HG02981 (cell line): ENCODE data around the gene DTWD2.
"Not testable (repeated sequence)": the region's sequence is repeated elsewhere in the genome, so short reads cannot be mapped to it uniquely, and the experiment has no call there.

Experiments used
- ATAC-seq: cut with Tn5 transposase; IDR thresholded peaks from one replicate; pipeline ENCODE4 v1.9.1; 2021; ENCODE audit warnings: mild to moderate bottlenecking, moderate library complexity; ENCODE audit not compliant: unreplicated experiment

The DTWD2 gene

DNA sequence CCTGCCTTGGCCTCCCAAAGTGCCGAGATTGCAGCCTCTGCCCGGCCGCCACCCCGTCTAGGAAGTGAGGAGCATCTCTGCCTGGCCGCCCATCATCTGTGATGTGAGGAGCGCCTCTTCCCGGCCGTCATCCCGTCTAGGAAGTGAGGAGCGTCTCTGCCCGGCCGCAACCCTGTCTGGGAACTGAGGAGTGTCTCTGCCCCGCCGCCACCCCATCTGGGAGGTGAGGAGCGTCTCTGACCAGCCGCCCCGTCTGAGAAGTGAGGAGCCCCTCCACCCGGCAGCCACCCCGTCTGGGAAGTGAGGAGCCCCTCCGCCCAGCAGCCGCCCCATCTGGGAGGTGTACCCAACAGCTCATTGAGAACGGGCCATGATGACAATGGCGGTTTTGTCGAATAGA lies 10.5 kb upstream of the DTWD2 start:
- ATAC-seq, result not testable (repeated sequence)

- ATAC-seq, result no peak
Observed at GRCh38 chr5:118996098-118996497, 7.8 kb upstream of the DTWD2 start.

- no peak for ATAC-seq
Observed at GRCh38 chr5:118994595-118994994, 6.2 kb upstream of the DTWD2 start.

GRCh38 chr5:118993118-118993517 lies 4.8 kb upstream of the DTWD2 start:
- not testable (repeated sequence) for ATAC-seq

- ATAC-seq, result not testable (repeated sequence)
Observed at GRCh38 chr5:118992055-118992454, 3.7 kb upstream of the DTWD2 start.

DNA sequence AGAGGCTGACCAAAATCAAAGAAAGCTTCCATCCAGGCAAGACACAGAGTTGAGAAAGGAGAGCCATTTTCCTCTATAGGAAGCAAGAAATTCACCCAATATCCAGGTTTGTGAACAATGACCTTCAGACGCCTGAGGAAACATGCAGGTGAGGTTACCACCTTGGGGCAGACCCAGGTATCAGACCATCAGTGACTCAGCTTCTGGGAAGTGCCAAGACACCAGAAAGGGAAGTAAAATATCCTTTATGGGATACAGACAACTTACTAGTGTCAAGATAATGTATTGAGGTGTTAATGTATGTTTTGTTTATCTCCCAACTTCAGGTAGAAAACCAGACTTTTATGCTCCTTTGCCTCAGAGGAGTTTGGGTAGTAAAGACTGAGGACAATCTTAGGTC lies 2.2 kb upstream of the DTWD2 start:
- ATAC-seq, result no peak

- ATAC-seq, result no peak
Observed at GRCh38 chr5:118989816-118990215, 1.5 kb upstream of the DTWD2 start.

DNA sequence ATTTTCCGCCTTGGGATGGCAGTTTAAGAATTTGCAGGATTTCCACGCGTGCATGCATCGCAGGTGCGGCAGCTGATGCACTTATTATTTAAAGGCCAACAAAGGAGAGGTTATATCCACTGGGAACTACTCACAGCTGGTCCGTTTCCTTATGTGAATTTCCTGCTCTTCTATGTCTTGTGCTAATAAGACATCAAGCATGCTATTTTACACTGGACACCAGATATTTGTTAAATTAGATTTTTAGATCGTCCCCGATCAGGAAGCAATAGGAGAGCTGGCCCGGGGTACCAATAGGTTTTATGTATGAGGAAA lies 476 bp upstream of the DTWD2 start:
- ATAC-seq, result no peak

DNA sequence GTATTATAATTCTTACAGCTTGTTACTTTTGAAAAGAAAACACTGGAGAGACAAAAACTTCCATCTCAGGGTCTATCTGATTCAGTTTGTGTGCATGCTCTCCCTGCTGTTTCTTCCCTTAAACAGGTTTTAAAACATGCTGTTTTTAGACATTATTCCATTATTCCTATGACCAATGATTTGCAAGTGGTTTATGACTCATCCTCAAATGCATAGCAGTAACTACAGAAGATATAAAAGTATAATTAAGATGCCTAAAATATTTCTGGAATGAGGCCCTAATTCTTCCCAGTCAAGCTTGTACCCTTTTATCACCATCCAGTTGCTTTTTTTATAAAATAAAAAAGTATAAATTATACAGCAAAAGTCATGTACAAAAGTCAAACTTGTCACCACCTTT lies 3.7 kb downstream of the DTWD2 start:
- no peak for ATAC-seq

- ATAC-seq, result no peak
Observed at GRCh38 chr5:118981783-118982182, 6.6 kb downstream of the DTWD2 start.

- ATAC-seq, result no peak
Observed at GRCh38 chr5:118980438-118980837, 7.9 kb downstream of the DTWD2 start.

DNA sequence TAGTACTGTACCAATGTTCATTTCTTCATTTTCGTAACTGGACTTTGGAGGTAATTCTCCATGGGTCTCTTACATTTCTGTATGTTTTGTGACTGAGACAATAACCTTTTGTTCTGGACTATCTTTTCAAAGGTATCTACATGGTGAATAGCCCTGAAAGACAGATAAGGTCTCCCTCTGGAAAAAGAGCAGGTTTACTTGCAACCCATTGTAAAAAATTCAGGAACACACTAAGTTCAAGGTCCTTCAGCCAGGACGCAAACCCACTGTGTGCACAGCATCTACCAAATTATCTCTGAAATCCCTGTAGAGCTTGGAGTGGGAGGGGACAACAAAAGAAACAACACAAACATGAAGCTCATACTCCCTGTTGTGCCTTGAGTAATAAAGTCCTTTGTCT lies 8.3 kb downstream of the DTWD2 start:
- no peak for ATAC-seq

DNA sequence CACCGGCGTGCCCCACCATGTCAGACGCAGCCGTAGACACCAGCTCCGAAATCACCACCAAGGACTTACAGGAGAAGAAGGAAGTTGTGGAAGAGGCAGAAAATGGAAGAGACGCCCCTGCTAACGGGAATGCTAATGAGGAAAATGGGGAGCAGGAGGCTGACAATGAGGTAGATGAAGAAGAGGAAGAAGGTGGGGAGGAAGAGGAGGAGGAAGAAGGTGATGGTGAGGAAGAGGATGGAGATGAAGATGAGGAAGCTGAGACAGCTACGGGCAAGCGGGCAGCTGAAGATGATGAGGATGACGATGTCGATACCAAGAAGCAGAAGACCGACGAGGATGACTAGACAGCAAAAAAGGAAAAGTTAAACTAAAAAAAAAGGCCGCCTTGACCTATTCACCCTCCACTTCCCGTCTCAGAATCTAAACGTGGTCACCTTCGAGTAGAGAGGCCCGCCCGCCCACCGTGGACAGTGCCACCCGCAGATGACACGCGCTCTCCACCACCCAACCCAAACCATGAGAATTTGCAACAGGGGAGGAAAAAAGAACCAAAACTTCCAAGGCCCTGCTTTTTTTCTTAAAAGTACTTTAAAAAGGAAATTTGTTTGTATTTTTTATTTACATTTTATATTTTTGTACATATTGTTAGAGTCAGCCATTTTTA lies 14.4 kb downstream of the DTWD2 start:
- ATAC-seq, result not testable (repeated sequence)

- ATAC-seq, result no peak
Observed at GRCh38 chr5:118968925-118969375, 19.4 kb downstream of the DTWD2 start.

- no peak for ATAC-seq
Observed at GRCh38 chr5:118968406-118968911, 19.9 kb downstream of the DTWD2 start.

- ATAC-seq, result no peak
Observed at GRCh38 chr5:118967059-118967508, 21.3 kb downstream of the DTWD2 start.

DNA sequence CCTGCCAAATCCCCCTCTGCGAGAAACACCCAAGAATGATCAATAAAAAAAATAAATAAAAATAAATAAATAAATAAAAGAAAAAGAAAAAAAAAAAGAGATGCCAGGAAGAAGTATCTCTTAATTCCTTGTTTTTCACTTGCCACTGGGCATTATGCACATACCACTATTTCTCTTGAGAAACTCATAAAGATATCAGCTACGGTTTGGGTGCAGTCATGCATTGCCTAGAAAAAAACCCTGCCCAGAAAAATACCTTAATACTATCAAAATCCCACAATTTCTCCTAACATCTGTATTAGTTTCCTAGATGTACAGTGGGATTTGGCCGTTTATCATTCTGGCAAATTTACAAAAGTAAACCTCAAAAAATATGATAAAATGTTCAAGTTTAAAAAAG lies 22.5 kb downstream of the DTWD2 start:
- ATAC-seq, result no peak

DNA sequence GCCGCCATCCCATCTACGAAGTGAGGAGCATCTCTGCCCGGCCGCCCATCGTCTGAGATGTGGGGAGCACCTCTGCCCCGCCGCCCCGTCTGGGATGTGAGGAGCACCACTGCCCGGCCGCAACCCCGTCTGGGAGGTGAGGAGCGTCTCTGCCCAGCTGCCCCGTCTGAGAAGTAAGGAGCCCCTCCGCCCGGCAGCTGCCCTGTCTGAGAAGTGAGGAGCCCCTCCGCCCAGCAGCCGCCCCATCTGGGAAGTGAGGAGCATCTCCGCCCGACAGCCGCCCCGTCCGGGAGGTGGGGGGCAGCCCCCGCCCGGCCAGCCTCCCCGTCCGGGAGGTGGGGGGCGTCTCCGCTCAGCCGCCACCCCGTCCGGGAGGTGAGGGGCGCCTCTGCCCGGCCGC lies 23.4 kb downstream of the DTWD2 start:
- ATAC-seq, result not testable (repeated sequence)

- ATAC-seq, result not testable (repeated sequence)
Observed at GRCh38 chr5:118964388-118964787, 24.0 kb downstream of the DTWD2 start.

DNA sequence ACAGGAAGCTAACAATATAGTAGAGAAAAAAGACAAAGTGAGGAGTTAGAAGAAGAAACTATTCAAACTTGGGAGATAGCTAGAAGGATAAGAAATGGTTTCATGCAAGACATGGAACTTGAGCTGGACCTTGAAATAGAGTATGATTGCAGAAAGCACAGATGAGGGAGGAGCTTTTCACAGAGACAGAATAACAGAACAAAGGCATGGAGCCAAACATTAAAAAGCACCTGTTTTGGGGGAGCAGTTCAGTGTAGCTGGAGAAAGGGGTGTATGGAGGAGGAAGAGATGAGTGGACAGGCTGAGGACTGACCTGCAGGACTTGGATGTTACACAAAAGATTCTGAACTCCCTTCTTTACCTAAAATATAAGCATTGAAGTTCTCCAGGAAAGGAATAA lies 25.2 kb downstream of the DTWD2 start:
- ATAC-seq, result no peak

GRCh38 chr5:118960557-118960956 lies 27.8 kb downstream of the DTWD2 start:
- no peak for ATAC-seq

DNA sequence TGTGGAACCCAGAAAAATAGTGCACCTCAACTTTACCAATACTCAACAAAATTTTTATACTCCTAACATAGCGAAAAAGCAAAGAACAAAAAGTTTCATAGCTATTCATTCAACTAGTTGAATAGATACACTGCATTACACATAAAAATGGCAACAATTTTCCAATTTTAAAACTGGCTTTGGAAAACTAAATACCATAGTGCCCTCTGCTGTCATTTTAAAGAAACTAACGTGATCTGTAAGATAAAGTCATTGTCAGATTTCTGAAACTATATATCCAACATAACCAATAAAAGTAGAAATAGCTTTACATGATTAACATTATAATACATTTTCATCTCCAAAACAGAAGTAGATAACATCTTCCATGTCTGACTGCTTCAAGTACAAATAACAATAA lies 31.6 kb downstream of the DTWD2 start:
- ATAC-seq, result no peak

DNA sequence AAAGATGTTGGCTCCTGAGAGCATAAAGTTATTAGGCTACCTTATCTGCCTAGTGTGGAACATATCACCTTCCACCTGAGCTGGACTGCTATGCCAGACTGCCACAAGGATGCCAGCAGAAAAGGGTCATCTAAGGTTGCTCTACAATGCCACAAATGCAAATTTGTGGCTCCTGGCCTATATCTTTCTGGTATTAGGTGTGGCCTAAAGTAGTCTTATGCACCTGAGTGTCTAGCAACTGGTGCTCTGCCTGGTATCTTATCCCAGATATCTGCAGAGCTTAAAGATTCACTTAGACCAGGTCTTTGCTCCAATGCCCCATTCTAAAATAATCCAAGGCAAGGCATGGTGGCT lies 34.7 kb downstream of the DTWD2 start:
- no peak for ATAC-seq
